Measurements from ENCODE around the gene B3GNT8. TPM values are rescaled to one million over a fixed set of nuclear protein-coding genes. Genes with fewer than 3 reads are reported as not detected.

B3GNT8 gene
- total and polyA plus RNA-seq, 2 donors (not counting 1 experiment from before 2014, with no cell fraction given), result 0.27 TPM; not detected in 1

DNA sequence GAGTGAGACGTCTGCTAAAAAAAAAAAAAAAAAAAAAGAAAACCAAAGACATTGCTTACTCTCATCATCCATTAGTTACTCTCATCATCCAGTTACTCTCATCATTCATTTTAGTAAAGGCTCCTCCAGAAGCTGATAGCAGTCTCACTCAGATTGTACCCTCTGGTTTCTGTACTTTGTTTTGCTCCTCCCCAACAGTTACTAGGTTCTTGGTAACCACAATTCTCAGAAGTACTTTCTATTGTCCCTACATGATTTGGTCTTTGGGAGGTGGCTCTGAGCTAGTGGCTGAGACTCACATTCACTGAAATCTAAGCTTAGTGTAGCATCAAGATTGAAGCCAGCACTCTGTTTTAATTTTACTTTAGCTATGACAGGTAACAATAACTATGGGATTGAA lies 30.1 kb upstream of the B3GNT8 start:
- TF ChIP-seq, protein P1, sequence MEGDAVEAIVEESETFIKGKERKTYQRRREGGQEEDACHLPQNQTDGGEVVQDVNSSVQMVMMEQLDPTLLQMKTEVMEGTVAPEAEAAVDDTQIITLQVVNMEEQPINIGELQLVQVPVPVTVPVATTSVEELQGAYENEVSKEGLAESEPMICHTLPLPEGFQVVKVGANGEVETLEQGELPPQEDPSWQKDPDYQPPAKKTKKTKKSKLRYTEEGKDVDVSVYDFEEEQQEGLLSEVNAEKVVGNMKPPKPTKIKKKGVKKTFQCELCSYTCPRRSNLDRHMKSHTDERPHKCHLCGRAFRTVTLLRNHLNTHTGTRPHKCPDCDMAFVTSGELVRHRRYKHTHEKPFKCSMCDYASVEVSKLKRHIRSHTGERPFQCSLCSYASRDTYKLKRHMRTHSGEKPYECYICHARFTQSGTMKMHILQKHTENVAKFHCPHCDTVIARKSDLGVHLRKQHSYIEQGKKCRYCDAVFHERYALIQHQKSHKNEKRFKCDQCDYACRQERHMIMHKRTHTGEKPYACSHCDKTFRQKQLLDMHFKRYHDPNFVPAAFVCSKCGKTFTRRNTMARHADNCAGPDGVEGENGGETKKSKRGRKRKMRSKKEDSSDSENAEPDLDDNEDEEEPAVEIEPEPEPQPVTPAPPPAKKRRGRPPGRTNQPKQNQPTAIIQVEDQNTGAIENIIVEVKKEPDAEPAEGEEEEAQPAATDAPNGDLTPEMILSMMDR (IDR thresholded peaks at IDR 0.05), result no peak
- TF ChIP-seq EZH2 (IDR thresholded peaks at IDR 0.05; ENCODE audit: borderline replicate concordance, insufficient read depth, low read depth, low read length, poor library complexity, severe bottlenecking), result no peak
- no peak overlapping the region for H3K27ac Mint-ChIP-seq
- Histone ChIP-seq H3K36me3 (replicated peaks in 1 of 2; ENCODE audit: control extremely low read depth in 1 of 2, control insufficient read depth in 1 of 2, extremely low read depth in 1 of 2, insufficient read depth in 2 of 2, low read length in 1 of 2) (no peaks in the 10 kb centered on the region), H3K9me3 (ENCODE audit: control extremely low read depth in 1 of 3, control insufficient read depth in 2 of 3, insufficient read depth in 1 of 3, low read length in 2 of 3) (no peaks in the 10 kb centered on the region), H2AFZ (ENCODE audit: insufficient read depth, low read depth, low read length, poor library complexity, severe bottlenecking) (no peak overlapping the region), H3K79me2 (ENCODE audit: control insufficient read depth, insufficient read depth, low read length) (no peaks in the 10 kb centered on the region), H3K27ac (ENCODE audit: low read length in 2 of 2) (no peak overlapping the region), H3K4me3 (ENCODE audit: control extremely low read depth in 1 of 5, extremely low read depth in 1 of 5, insufficient read depth in 1 of 5, low read depth in 2 of 5, low read length in 4 of 5) (no peak overlapping the region), H3K4me2 (replicated peaks; ENCODE audit: low read depth, low read length, poor library complexity, severe bottlenecking) (no peak overlapping the region), H4K20me1 (ENCODE audit: control insufficient read depth, insufficient read depth, low read length, poor library complexity, severe bottlenecking) (no peaks in the 10 kb centered on the region), H3K27me3 (replicated peaks in 1 of 4; ENCODE audit: control extremely low read depth in 1 of 4, control insufficient read depth in 3 of 4, insufficient read depth in 4 of 4, low read length in 3 of 4) (no peaks in the 10 kb centered on the region), H3K4me1 (ENCODE audit: control insufficient read depth in 2 of 2, insufficient read depth in 2 of 2, low read length in 2 of 2) (peaks cover 8 to 12% of the 10 kb centered on the region in 2 donors), H3K9ac (ENCODE audit: low read length) (no peak overlapping the region)
- WGBS (ENCODE audit: insufficient coverage), result no CpG with 5 or more reads among the region's 1 CpG
- intact Hi-C loops (cut with micrococcal nuclease), result no loop called here
- CTCF ChIA-PET, result interaction anchor here (0.6 to 2.3 kb wide), 7 partner anchors 8 to 139 kb away, joined by 3 to 15 read pairs (median 4); no protein-coding TSS in a partner anchor
- peaks cover 6% of the 10 kb centered on the region for H3K27me3 Mint-ChIP-seq
- H3K9me3 Mint-ChIP-seq (ENCODE audit: insufficient read depth), result no peaks in the 10 kb centered on the region
- no peak overlapping the region for H3K4me3 Mint-ChIP-seq
- POLR2A ChIA-PET, result interaction anchor here (1.4 kb wide), 1 partner anchor 106 kb away, joined by 3 read pairs; no protein-coding TSS in a partner anchor
- H3K4me1 Mint-ChIP-seq, result peaks cover 30% of the 10 kb centered on the region
- ATAC-seq (ENCODE audit: low read depth) (peak; percentile 41), DNase-seq (no peak)

DNA sequence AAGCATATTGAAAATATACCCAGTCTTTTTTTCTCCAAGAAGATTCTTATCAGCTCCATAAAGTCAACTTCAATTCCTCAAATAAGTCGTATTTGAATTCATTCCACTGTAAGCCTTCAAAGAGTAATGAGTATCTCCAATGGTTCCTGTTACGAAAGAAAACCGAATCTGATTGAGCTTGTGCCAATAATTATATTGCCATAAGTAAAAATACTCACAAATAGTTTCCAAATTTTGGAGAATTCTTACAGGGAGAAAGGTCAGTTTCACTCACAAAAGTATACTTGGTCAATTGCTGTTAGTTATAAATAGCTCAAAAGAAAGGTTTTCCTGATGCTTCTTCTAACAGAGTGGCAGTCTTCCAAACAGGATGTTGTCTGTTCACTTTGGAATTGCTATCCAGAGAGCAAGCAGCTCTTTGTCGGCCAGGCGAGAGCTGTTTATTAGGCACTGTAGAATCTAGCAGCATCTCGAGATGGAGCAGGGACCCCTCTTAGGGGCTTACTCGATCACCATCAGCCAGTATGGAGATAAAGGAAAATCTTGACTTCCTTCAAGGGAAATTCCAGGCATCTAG lies 29.3 kb upstream of the B3GNT8 start:
- no peak overlapping the region for H3K4me3 ChIP-seq (ENCODE audit: control extremely low read depth in 1 of 5, extremely low read depth in 1 of 5, insufficient read depth in 1 of 5, low read depth in 2 of 5, low read length in 4 of 5)
- ChIA-PET CTCF (interaction anchor here (0.6 to 2.3 kb wide), 11 partner anchors 8 to 141 kb away, joined by 3 to 15 read pairs (median 4); no protein-coding TSS in a partner anchor), POLR2A (interaction anchor here (1.4 to 1.7 kb wide), 2 partner anchors 75 to 107 kb away, joined by 3 read pairs; no protein-coding TSS in a partner anchor)
- Mint-ChIP-seq H3K4me1 (peaks cover 28% of the 10 kb centered on the region), H3K27ac (no peak overlapping the region), H3K9me3 (ENCODE audit: insufficient read depth) (no peaks in the 10 kb centered on the region), H3K4me3 (no peak overlapping the region), H3K27me3 (peaks cover 6% of the 10 kb centered on the region)
- H2AFZ ChIP-seq (ENCODE audit: insufficient read depth, low read depth, low read length, poor library complexity, severe bottlenecking), result no peak overlapping the region
- no peaks in the 10 kb centered on the region for H4K20me1 ChIP-seq (ENCODE audit: control insufficient read depth, insufficient read depth, low read length, poor library complexity, severe bottlenecking)
- 17% methylated on average over 2 of the region's 7 CpGs for WGBS (ENCODE audit: insufficient coverage)
- no peak overlapping the region for H3K9ac ChIP-seq (ENCODE audit: low read length)
- intact Hi-C loops (cut with micrococcal nuclease), result no loop called here
- no peaks in the 10 kb centered on the region for H3K79me2 ChIP-seq (ENCODE audit: control insufficient read depth, insufficient read depth, low read length)
- H3K9me3 ChIP-seq (ENCODE audit: control extremely low read depth in 1 of 3, control insufficient read depth in 2 of 3, insufficient read depth in 1 of 3, low read length in 2 of 3), result no peaks in the 10 kb centered on the region
- H3K4me2 ChIP-seq (replicated peaks; ENCODE audit: low read depth, low read length, poor library complexity, severe bottlenecking), result no peak overlapping the region
- TF ChIP-seq EZH2 (IDR thresholded peaks at IDR 0.05; ENCODE audit: borderline replicate concordance, insufficient read depth, low read depth, low read length, poor library complexity, severe bottlenecking), result no peak
- TF ChIP-seq, protein P1 (IDR thresholded peaks at IDR 0.05), result no peak
- H3K4me1 ChIP-seq (ENCODE audit: control insufficient read depth in 2 of 2, insufficient read depth in 2 of 2, low read length in 2 of 2), result peaks cover 8 to 11% of the 10 kb centered on the region in 2 donors
- H3K36me3 ChIP-seq (replicated peaks in 1 of 2; ENCODE audit: control extremely low read depth in 1 of 2, control insufficient read depth in 1 of 2, extremely low read depth in 1 of 2, insufficient read depth in 2 of 2, low read length in 1 of 2), result no peaks in the 10 kb centered on the region
- H3K27me3 ChIP-seq (replicated peaks in 1 of 4; ENCODE audit: control extremely low read depth in 1 of 4, control insufficient read depth in 3 of 4, insufficient read depth in 4 of 4, low read length in 3 of 4), result no peaks in the 10 kb centered on the region
- DNase-seq, result no peak
- no peak for ATAC-seq (ENCODE audit: low read depth)
- no peak overlapping the region for H3K27ac ChIP-seq (ENCODE audit: low read length in 2 of 2)
